8988T (cell line): ENCODE data around the gene SIN3A.
"Not testable (repeated sequence)": the region's sequence is repeated elsewhere in the genome, so short reads cannot be mapped to it uniquely, and the experiment has no call there.

ENCODE experiments used
- DNase-seq: peaks from one replicate; pipeline ENCODE4 v3.0.0; 2011

SIN3A gene

DNA sequence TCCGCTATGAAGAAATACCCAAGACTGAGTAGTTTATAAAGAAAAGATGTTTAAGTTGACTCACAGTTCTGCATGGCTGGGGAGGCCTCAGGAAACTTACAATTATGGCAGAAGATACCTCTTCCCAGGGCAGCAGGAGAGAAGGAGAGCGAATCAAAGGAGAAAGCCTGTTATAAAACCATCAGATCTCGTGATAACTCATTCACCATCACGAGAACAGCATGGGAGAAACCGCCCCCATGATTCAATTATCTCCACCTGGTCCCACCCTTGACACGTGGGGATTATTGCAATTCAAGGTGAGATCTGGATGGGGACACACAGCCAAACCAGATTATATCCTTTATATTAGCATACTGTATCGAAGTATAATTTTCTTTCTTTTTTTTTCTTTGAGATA, 119.4 kb downstream of the SIN3A start:
- not testable (repeated sequence) for DNase-seq

GRCh38 chr15:75329571-75329970, 121.9 kb downstream of the SIN3A start:
- DNase-seq = no peak

- DNase-seq = no peak
Measured at GRCh38 chr15:75328493-75329314, 122.8 kb downstream of the SIN3A start.

- no peak for DNase-seq
Measured at GRCh38 chr15:75327491-75327890, 124.0 kb downstream of the SIN3A start.

GRCh38 chr15:75327005-75327404, 124.5 kb downstream of the SIN3A start:
- no peak for DNase-seq

- no peak for DNase-seq
Measured at GRCh38 chr15:75325922-75326321, 125.6 kb downstream of the SIN3A start.

DNA sequence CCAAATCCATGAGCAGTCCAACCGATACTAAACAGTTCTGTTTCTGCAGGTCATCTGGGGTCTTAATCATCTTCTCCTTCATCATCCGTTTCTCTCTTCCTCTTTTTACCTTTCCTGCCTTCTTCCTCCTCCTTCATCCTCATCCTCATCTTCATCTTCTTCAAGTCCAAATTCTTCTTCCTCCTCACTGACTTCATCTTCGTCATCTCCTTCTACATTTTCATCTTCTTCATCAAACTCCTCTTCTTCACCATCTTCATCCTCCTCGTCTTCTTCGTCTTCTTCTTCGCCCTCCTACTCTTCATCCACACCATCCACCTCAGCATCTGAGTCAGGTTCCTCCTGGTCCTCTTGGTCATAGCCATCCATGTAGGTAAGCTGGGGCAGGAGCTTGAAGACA, 129.8 kb downstream of the SIN3A start:
- no peak for DNase-seq
